Measurements from ENCODE around the gene AKR7A2.
"Not testable (repeated sequence)": the region's sequence is repeated elsewhere in the genome, so short reads cannot be mapped to it uniquely, and the experiment has no call there.

AKR7A2 gene

DNA sequence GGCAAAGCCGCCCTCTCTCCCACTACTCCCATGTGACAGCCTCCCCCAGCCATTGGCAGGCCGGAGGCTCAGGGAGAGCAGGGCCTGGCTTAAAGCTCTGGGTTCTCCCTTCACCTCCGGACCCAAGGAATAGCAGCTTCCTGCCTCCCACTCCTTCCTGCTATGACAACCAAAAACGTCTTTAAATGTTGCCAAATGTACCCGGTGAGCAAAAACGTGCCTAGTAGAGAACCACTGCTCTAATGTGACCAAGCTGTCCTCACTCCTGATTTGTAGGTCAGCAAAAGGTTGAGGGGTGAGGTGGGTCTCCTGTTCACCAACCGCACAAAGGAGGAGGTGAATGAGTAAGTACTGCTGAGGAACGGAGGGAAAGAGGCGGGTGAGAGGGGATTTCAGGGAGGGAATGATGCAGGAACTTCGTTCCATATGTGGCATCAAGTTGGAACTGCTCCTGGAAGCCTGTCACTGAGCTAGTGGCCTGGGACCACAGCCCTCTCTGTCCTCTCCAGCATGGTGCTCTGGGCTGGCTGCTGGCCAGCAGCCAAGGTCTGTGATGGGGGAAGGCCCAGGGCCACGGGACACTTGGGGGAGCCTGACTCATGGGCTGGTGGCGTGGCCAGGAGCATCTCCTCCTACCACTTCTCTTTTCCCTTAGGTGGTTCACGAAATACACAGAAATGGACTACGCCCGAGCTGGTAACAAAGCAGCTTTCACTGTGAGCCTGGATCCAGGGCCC, 54.6 kb downstream of the AKR7A2 start:
- H2BK12ac ChIP-seq (ENCODE audit: low read length) = no peak overlapping the region
- H4K12ac ChIP-seq (ENCODE audit: low read depth, low read length) = no peak overlapping the region
- H2BK120ac ChIP-seq (ENCODE audit: insufficient read depth, low read length, poor library complexity) = no peak overlapping the region
- H3K4me3 ChIP-seq (ENCODE audit: low read depth, low read length) = no peak overlapping the region
- no peak overlapping the region for H3K4ac ChIP-seq (ENCODE audit: low read depth, low read length)
- no peak overlapping the region for H3K23ac ChIP-seq (ENCODE audit: low read length)
- H4K8ac ChIP-seq (ENCODE audit: low read depth, low read length) = no peak overlapping the region
- H3K9me3 ChIP-seq (ENCODE audit: insufficient read depth, low read depth, low read length) = no peaks in the 10 kb centered on the region
- H3K14ac ChIP-seq (ENCODE audit: low read length) = no peak overlapping the region
- DNase-seq = no peak
- no peak overlapping the region for H3K9ac ChIP-seq (ENCODE audit: low read length)
- no peak overlapping the region for H3K27ac ChIP-seq (ENCODE audit: low read depth, low read length)
- no peak overlapping the region for H2AFZ ChIP-seq (ENCODE audit: insufficient read depth, low read length, poor library complexity)
- no peak overlapping the region for H3K4me2 ChIP-seq (ENCODE audit: low read length)
- H3K27me3 ChIP-seq (ENCODE audit: insufficient read depth, low read length) = no peaks in the 10 kb centered on the region
- no CpG with 5 or more reads among the region's 15 CpGs for WGBS (ENCODE audit: extremely low coverage, insufficient coverage, insufficient read length)
- peaks cover 11% of the 10 kb centered on the region for H3K79me2 ChIP-seq (ENCODE audit: control insufficient read depth, insufficient read depth, low read length, poor library complexity)
- H3K79me1 ChIP-seq (ENCODE audit: low read length) = no peaks in the 10 kb centered on the region
- no peak overlapping the region for H2AK5ac ChIP-seq (ENCODE audit: low read length)
- peaks cover 3 to 4% of the 10 kb centered on the region in 2 experiments for H3K4me1 ChIP-seq (ENCODE audit: control insufficient read depth in 1 of 2, insufficient read depth in 2 of 2, low read length in 2 of 2)
- H4K91ac ChIP-seq (ENCODE audit: low read depth, low read length) = no peak overlapping the region
- no peak overlapping the region for H2BK5ac ChIP-seq (ENCODE audit: low read depth, low read length, poor library complexity)
- H3K18ac ChIP-seq (ENCODE audit: low read length) = no peak overlapping the region
- H3K36me3 ChIP-seq (ENCODE audit: control insufficient read depth in 1 of 2, insufficient read depth in 2 of 2, low read length in 2 of 2) = peaks cover 55 to 56% of the 10 kb centered on the region in 2 experiments

DNA sequence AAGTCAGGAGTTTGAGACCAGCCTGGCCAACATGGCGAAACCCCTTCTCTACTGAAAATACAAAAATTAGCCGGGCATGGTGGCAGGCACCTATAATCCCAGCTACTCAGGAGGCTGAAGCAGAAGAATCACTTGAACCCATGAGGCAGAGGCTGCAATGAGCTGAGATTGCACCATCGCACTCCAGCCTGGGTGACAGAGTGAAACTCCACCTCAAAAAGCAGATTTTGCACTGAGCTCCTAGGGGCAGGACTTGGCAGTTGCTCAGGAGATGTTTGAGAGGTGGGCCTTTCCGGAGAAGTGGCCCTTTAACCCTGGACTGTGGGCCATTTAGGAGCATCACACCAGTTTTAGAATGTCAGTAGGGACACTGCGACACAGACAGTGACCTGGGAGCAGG, 55.6 kb downstream of the AKR7A2 start:
- H4K91ac ChIP-seq (ENCODE audit: low read depth, low read length); H3K4me3 ChIP-seq (ENCODE audit: low read depth, low read length); H3K23ac ChIP-seq (ENCODE audit: low read length); DNase-seq; H2BK12ac ChIP-seq (ENCODE audit: low read length); H2AFZ ChIP-seq (ENCODE audit: insufficient read depth, low read length, poor library complexity); H2AK5ac ChIP-seq (ENCODE audit: low read length); H3K4me2 ChIP-seq (ENCODE audit: low read length); H4K12ac ChIP-seq (ENCODE audit: low read depth, low read length); H3K14ac ChIP-seq (ENCODE audit: low read length); H3K9ac ChIP-seq (ENCODE audit: low read length); H2BK120ac ChIP-seq (ENCODE audit: insufficient read depth, low read length, poor library complexity); H3K79me1 ChIP-seq (ENCODE audit: low read length); H3K4ac ChIP-seq (ENCODE audit: low read depth, low read length); H3K9me3 ChIP-seq (ENCODE audit: insufficient read depth, low read depth, low read length); H3K18ac ChIP-seq (ENCODE audit: low read length); H2BK5ac ChIP-seq (ENCODE audit: low read depth, low read length, poor library complexity); H4K8ac ChIP-seq (ENCODE audit: low read depth, low read length); H3K4me1 ChIP-seq (ENCODE audit: control insufficient read depth in 1 of 2, insufficient read depth in 2 of 2, low read length in 2 of 2); H3K27ac ChIP-seq (ENCODE audit: low read depth, low read length); H3K27me3 ChIP-seq (ENCODE audit: insufficient read depth, low read length): not testable (repeated sequence)
- no CpG with 5 or more reads among the region's 5 CpGs for WGBS (ENCODE audit: extremely low coverage, insufficient coverage, insufficient read length)
- Histone ChIP-seq H3K36me3 (ENCODE audit: control insufficient read depth in 1 of 2, insufficient read depth in 2 of 2, low read length in 2 of 2) (peaks cover 55 to 56% of the 10 kb centered on the region in 2 experiments), H3K79me2 (ENCODE audit: control insufficient read depth, insufficient read depth, low read length, poor library complexity) (peaks cover 21% of the 10 kb centered on the region)

DNA sequence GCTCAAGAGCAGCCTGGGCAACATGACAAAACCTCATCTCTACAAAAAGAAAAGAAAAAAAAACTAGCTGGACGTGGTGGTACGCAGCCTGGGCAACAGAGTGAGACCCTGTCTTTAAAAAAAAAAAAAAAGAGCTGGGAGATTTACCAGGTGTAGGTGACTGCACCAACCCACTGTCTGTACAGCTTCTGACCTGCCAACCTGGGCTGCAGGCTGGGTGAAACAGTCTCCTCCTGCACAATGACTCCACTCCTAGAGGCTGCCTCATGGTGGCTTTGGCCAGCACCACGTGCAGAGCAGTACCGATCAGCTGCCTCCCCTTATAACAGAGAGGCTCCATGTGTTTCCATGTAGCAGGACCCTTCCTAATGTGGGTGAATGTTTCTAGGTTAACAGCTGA, 56.7 kb downstream of the AKR7A2 start:
- Histone ChIP-seq H2BK120ac (ENCODE audit: insufficient read depth, low read length, poor library complexity) (no peak overlapping the region), H3K27ac (ENCODE audit: low read depth, low read length) (no peak overlapping the region), H3K4ac (ENCODE audit: low read depth, low read length) (no peak overlapping the region), H3K14ac (ENCODE audit: low read length) (no peak overlapping the region), H3K27me3 (ENCODE audit: insufficient read depth, low read length) (no peaks in the 10 kb centered on the region), H3K4me2 (ENCODE audit: low read length) (no peak overlapping the region), H4K12ac (ENCODE audit: low read depth, low read length) (no peak overlapping the region), H3K79me1 (ENCODE audit: low read length) (peaks cover 10% of the 10 kb centered on the region), H2BK12ac (ENCODE audit: low read length) (no peak overlapping the region), H4K91ac (ENCODE audit: low read depth, low read length) (no peak overlapping the region), H4K8ac (ENCODE audit: low read depth, low read length) (no peak overlapping the region), H3K79me2 (ENCODE audit: control insufficient read depth, insufficient read depth, low read length, poor library complexity) (peaks cover 27% of the 10 kb centered on the region), H2AK5ac (ENCODE audit: low read length) (no peak overlapping the region), H2AFZ (ENCODE audit: insufficient read depth, low read length, poor library complexity) (no peak overlapping the region), H3K18ac (ENCODE audit: low read length) (no peak overlapping the region), H3K4me3 (ENCODE audit: low read depth, low read length) (no peak overlapping the region), H3K4me1 (ENCODE audit: control insufficient read depth in 1 of 2, insufficient read depth in 2 of 2, low read length in 2 of 2) (peaks cover 4 to 7% of the 10 kb centered on the region in 2 experiments), H3K23ac (ENCODE audit: low read length) (no peak overlapping the region), H3K9ac (ENCODE audit: low read length) (no peak overlapping the region), H3K36me3 (ENCODE audit: control insufficient read depth in 1 of 2, insufficient read depth in 2 of 2, low read length in 2 of 2) (peaks cover 48 to 49% of the 10 kb centered on the region in 2 experiments), H3K9me3 (ENCODE audit: insufficient read depth, low read depth, low read length) (no peaks in the 10 kb centered on the region), H2BK5ac (ENCODE audit: low read depth, low read length, poor library complexity) (no peak overlapping the region)
- no peak for DNase-seq
- WGBS (ENCODE audit: extremely low coverage, insufficient coverage, insufficient read length) = no CpG with 5 or more reads among the region's 4 CpGs

DNA sequence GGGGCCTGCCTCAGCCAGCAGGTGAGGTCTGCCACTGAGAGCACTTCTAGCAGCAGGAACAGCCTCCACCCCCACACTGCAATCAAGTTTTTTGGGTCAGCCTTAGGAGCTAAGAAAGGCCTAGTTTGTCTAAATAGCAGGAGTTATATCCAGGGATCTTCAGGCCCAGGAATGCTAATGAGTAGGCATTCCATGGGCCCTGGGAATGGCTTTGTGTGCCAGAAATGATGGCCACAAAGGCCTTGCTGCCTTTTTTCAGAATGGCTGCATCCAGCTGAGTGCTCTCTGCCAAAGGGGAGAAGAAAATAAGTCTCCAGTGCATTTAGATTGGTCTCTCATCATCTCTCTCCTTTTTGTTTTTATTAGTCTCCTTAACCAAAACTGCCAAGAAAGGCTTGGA, 57.5 kb downstream of the AKR7A2 start:
- Histone ChIP-seq H2BK120ac (ENCODE audit: insufficient read depth, low read length, poor library complexity) (no peak overlapping the region), H3K79me2 (ENCODE audit: control insufficient read depth, insufficient read depth, low read length, poor library complexity) (peaks cover 27% of the 10 kb centered on the region), H3K27me3 (ENCODE audit: insufficient read depth, low read length) (no peaks in the 10 kb centered on the region), H3K18ac (ENCODE audit: low read length) (no peak overlapping the region), H3K9me3 (ENCODE audit: insufficient read depth, low read depth, low read length) (no peaks in the 10 kb centered on the region), H3K4ac (ENCODE audit: low read depth, low read length) (no peak overlapping the region), H2BK5ac (ENCODE audit: low read depth, low read length, poor library complexity) (no peak overlapping the region), H4K8ac (ENCODE audit: low read depth, low read length) (no peak overlapping the region), H3K4me1 (ENCODE audit: control insufficient read depth in 1 of 2, insufficient read depth in 2 of 2, low read length in 2 of 2) (peaks cover 4 to 7% of the 10 kb centered on the region in 2 experiments), H4K91ac (ENCODE audit: low read depth, low read length) (no peak overlapping the region), H3K9ac (ENCODE audit: low read length) (no peak overlapping the region), H3K27ac (ENCODE audit: low read depth, low read length) (no peak overlapping the region), H3K23ac (ENCODE audit: low read length) (no peak overlapping the region), H2BK12ac (ENCODE audit: low read length) (no peak overlapping the region), H3K14ac (ENCODE audit: low read length) (no peak overlapping the region), H3K4me2 (ENCODE audit: low read length) (no peak overlapping the region), H3K4me3 (ENCODE audit: low read depth, low read length) (no peak overlapping the region), H2AK5ac (ENCODE audit: low read length) (no peak overlapping the region), H3K79me1 (ENCODE audit: low read length) (peaks cover 10% of the 10 kb centered on the region), H2AFZ (ENCODE audit: insufficient read depth, low read length, poor library complexity) (no peak overlapping the region), H4K12ac (ENCODE audit: low read depth, low read length) (no peak overlapping the region), H3K36me3 (ENCODE audit: control insufficient read depth in 1 of 2, insufficient read depth in 2 of 2, low read length in 2 of 2) (peaks cover 40 to 42% of the 10 kb centered on the region in 2 experiments)
- DNase-seq = no peak

All from trophoblast cell (in vitro differentiated cells and primary cell).